Loucy (cell line): Measurements from ENCODE around the gene C2CD4B.

Experiments used
- H2AFZ ChIP-seq: fragments of 200-600 bp; sonication (generic); 2 replicates; pipeline ENCODE4 v1.6.0; 2016; ENCODE audit warnings: antibody characterized with exemption, mild to moderate bottlenecking, low read length, moderate library complexity
- H3F3A ChIP-seq: fragments of 200-600 bp; 2 replicates; pipeline ENCODE4 v1.6.0; 2016; ENCODE audit warnings: antibody characterized with exemption, low read depth, mild to moderate bottlenecking
- H3K27me3 ChIP-seq: fragments of 200-600 bp; sonication (generic); 2 replicates; pipeline ENCODE4 v1.6.1; 2014; ENCODE audit warnings: low read length, mild to moderate bottlenecking; ENCODE audit not compliant: insufficient read depth, poor library complexity, severe bottlenecking
- H3K36me3 ChIP-seq: fragments of 200-600 bp; sonication (generic); 2 replicates; pipeline ENCODE4 v1.6.1; 2016; ENCODE audit warnings: low read length; ENCODE audit not compliant: insufficient read depth
- H3K4me1 ChIP-seq: fragments of 200-600 bp; sonication (generic); 2 replicates; pipeline ENCODE4 v1.5.1; 2014; ENCODE audit warnings: low read length, mild to moderate bottlenecking; ENCODE audit not compliant: insufficient read depth, poor library complexity, severe bottlenecking
- H3K4me2 ChIP-seq: fragments of 200-600 bp; sonication (generic); 2 replicates; pipeline ENCODE4 v1.6.0; 2014; ENCODE audit warnings: antibody characterized with exemption, low read length, low read depth, mild to moderate bottlenecking; ENCODE audit not compliant: poor library complexity, severe bottlenecking
- H3K4me3 ChIP-seq: fragments of 200-600 bp; sonication (generic); 2 replicates; pipeline ENCODE4 v1.5.1; 2014; ENCODE audit warnings: low read length, mild to moderate bottlenecking, mixed read lengths; ENCODE audit not compliant: poor library complexity, severe bottlenecking
- H3K79me2 ChIP-seq: fragments of 200-600 bp; sonication (generic); 2 replicates; pipeline ENCODE4 v1.6.1; 2014; ENCODE audit warnings: low read length; ENCODE audit not compliant: insufficient read depth
- H3K9ac ChIP-seq: fragments of 200-600 bp; sonication (generic); 2 replicates; pipeline ENCODE4 v1.6.0; 2014; ENCODE audit warnings: mild to moderate bottlenecking, low read depth, low read length, moderate library complexity; ENCODE audit not compliant: poor library complexity, severe bottlenecking
- H3K9me2 ChIP-seq: fragments of 200-600 bp; sonication (generic); replicated peaks from 2 replicates; pipeline ENCODE4 v1.6.1; 2016; ENCODE audit warnings: low read depth, low read length, mixed read lengths
- H3K9me3 ChIP-seq: fragments of 200-600 bp; sonication (generic); 2 replicates; pipeline ENCODE4 v1.6.1; 2014; ENCODE audit warnings: mild to moderate bottlenecking, antibody characterized with exemption, low read length, low read depth; ENCODE audit not compliant: insufficient read depth
- H4K20me1 ChIP-seq: fragments of 200-600 bp; sonication (generic); 2 replicates; pipeline ENCODE4 v1.6.0; 2014; ENCODE audit warnings: antibody characterized with exemption, low read length, mild to moderate bottlenecking; ENCODE audit not compliant: insufficient read depth, poor library complexity, severe bottlenecking
- EZH2phosphoT487 ChIP-seq: fragments of 200-600 bp; IDR thresholded peaks from 2 replicates; pipeline ENCODE4 v1.6.1; 2018; ENCODE audit warnings: antibody characterized with exemption, mild to moderate bottlenecking, moderate library complexity, borderline replicate concordance
- TF ChIP-seq, protein P1 (sequence below): fragments of 200-600 bp; sonication (generic); conservative IDR thresholded peaks from 2 replicates; pipeline ENCODE4 v1.5.1; 2014; ENCODE audit warnings: mild to moderate bottlenecking, antibody characterized with exemption, low read length

C2CD4B gene

DNA sequence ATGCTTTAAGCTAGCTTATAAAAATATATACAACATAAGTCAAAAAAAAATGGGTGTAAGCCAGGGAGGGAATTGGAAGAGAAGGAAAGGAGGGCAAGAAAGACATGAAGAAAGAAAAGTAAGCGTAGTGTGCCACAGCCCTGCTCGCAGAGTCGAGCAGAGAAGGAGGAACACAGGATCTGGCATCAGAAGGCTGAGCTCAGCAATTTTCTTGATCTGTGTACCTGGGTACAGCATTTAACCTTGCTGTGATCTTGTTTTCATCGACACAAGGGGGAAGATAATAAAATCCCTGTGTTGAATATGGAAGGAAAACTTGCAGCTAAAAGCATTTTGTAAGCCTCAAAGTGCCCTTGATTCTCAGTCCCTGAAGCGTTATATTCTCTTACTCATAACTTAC lies 23.7 kb upstream of the C2CD4B start:
- no peaks in the 10 kb centered on the region for H3K79me2 ChIP-seq
- H3K4me2 ChIP-seq, result no peak overlapping the region
- no peak overlapping the region for H2AFZ ChIP-seq
- no peaks in the 10 kb centered on the region for H4K20me1 ChIP-seq
- H3K9ac ChIP-seq, result no peak overlapping the region
- H3F3A ChIP-seq, result no peaks in the 10 kb centered on the region
- H3K36me3 ChIP-seq, result no peaks in the 10 kb centered on the region
- H3K4me1 ChIP-seq, result peaks cover 11% of the 10 kb centered on the region
- TF ChIP-seq, protein P1, sequence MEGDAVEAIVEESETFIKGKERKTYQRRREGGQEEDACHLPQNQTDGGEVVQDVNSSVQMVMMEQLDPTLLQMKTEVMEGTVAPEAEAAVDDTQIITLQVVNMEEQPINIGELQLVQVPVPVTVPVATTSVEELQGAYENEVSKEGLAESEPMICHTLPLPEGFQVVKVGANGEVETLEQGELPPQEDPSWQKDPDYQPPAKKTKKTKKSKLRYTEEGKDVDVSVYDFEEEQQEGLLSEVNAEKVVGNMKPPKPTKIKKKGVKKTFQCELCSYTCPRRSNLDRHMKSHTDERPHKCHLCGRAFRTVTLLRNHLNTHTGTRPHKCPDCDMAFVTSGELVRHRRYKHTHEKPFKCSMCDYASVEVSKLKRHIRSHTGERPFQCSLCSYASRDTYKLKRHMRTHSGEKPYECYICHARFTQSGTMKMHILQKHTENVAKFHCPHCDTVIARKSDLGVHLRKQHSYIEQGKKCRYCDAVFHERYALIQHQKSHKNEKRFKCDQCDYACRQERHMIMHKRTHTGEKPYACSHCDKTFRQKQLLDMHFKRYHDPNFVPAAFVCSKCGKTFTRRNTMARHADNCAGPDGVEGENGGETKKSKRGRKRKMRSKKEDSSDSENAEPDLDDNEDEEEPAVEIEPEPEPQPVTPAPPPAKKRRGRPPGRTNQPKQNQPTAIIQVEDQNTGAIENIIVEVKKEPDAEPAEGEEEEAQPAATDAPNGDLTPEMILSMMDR, result no peak
- no peak for TF ChIP-seq EZH2phosphoT487
- no peaks in the 10 kb centered on the region for H3K9me3 ChIP-seq
- no peaks in the 10 kb centered on the region for H3K27me3 ChIP-seq
- no peaks in the 10 kb centered on the region for H3K9me2 ChIP-seq
- H3K4me3 ChIP-seq, result no peak overlapping the region

DNA sequence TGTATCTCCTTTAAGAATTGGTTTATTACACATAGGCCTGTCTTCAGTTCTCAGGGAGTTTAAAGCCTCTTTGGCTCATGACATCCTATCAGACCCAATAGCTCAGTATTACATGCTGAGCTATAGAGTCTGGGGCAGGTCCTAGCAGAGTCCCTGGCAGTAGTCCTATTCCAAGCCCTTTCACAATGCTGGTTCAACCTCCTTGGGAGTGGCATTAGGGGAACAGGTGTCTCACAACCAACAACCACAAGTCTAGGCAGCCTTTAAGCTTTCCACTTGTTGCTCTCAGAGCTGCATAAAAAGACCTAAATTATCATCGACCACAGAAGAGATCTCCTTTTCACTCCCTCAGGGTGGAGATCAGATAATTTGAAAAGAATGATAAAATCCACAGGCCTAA lies 22.8 kb upstream of the C2CD4B start:
- Histone ChIP-seq H4K20me1 (no peaks in the 10 kb centered on the region), H3K9ac (no peak overlapping the region), H2AFZ (peak overlapping the region; percentile 28; the same call in 1 of the 2 replicates), H3K4me1 (peaks cover 7% of the 10 kb centered on the region), H3K9me3 (no peaks in the 10 kb centered on the region), H3K36me3 (no peaks in the 10 kb centered on the region), H3K9me2 (no peaks in the 10 kb centered on the region), H3K79me2 (no peaks in the 10 kb centered on the region), H3K4me2 (no peak overlapping the region), H3K4me3 (no peak overlapping the region), H3F3A (no peaks in the 10 kb centered on the region), H3K27me3 (no peaks in the 10 kb centered on the region)
- TF ChIP-seq, protein P1, result no peak
- no peak for TF ChIP-seq EZH2phosphoT487

- H3K9me3 ChIP-seq, result no peaks in the 10 kb centered on the region
- no peak overlapping the region for H3K4me2 ChIP-seq
- no peaks in the 10 kb centered on the region for H4K20me1 ChIP-seq
- H3F3A ChIP-seq, result no peaks in the 10 kb centered on the region
- no peaks in the 10 kb centered on the region for H3K36me3 ChIP-seq
- TF ChIP-seq, protein P1, result no peak
- no peak for TF ChIP-seq EZH2phosphoT487
- no peak overlapping the region for H3K4me3 ChIP-seq
- H3K9me2 ChIP-seq, result no peaks in the 10 kb centered on the region
- no peak overlapping the region for H2AFZ ChIP-seq
- H3K9ac ChIP-seq, result no peak overlapping the region
- H3K4me1 ChIP-seq, result peaks cover 7% of the 10 kb centered on the region
- H3K79me2 ChIP-seq, result no peaks in the 10 kb centered on the region
- no peaks in the 10 kb centered on the region for H3K27me3 ChIP-seq
Observed at GRCh38 chr15:62187425-62187824, 22.3 kb upstream of the C2CD4B start.
